HEK293 (cell line): Measurements from ENCODE around the gene ZNF670.

Experiments used
- CTCF ChIA-PET: fragments of 350-600 bp; formaldehyde crosslinking; extraction: SDS; loops from one replicate; lab custom pipeline; 2021; ENCODE audit warnings: antibody characterized with exemption; lab: Yijun Ruan, JAX
- POLR2A ChIA-PET: fragments of 300-600 bp; formaldehyde crosslinking; extraction: SDS; loops from one replicate; lab custom pipeline; 2020; ENCODE audit warnings: antibody characterized with exemption, inconsistent platforms; lab: Yijun Ruan, JAX
- H3K27ac ChIP-seq: fragments of 200-500 bp; sonication (Bioruptor generic); 2 replicates; pipeline ENCODE4 v1.5.1; 2014; ENCODE audit warnings: low read depth, low read length, control low read depth, inconsistent platforms; ENCODE audit errors: extremely low read depth
- H3K36me3 ChIP-seq, 2 experiments: fragments of 200-500 bp in 1 of 2; sonication (Bioruptor generic) in 1 of 2; 1 replicate in 1 of 2; 2 replicates in 1 of 2; pipeline ENCODE4 v1.5.1; 2014 to 2017; ENCODE audit warnings: inconsistent platforms in 2 of 2, low read length in 2 of 2; ENCODE audit not compliant: control insufficient read depth in 2 of 2, insufficient read depth in 1 of 2
- H3K4me1 ChIP-seq: fragments of 200-500 bp; sonication (Bioruptor generic); 2 replicates; pipeline ENCODE4 v1.5.1; 2014; ENCODE audit warnings: mild to moderate bottlenecking, low read length, inconsistent platforms; ENCODE audit not compliant: control insufficient read depth, insufficient read depth
- H3K4me3 ChIP-seq: 2 replicates; pipeline ENCODE4 v1.5.1; 2011; ENCODE audit warnings: low read depth, mild to moderate bottlenecking, control low read depth, low read length, moderate library complexity
- H3K9me3 ChIP-seq: fragments of 200-500 bp; sonication (Bioruptor generic); 2 replicates; pipeline ENCODE4 v1.5.1; 2014; ENCODE audit warnings: low read depth, low read length, inconsistent platforms; ENCODE audit not compliant: control insufficient read depth, insufficient read depth
- GLI2 ChIP-seq: fragments of 450-650 bp; formaldehyde crosslinking; IDR thresholded peaks from 2 replicates; pipeline ENCODE4; 2017; ENCODE audit warnings: missing biosample characterization, missing genetic modification characterization, low read depth, borderline replicate concordance
- KLF1 ChIP-seq: fragments of 450-650 bp; formaldehyde crosslinking; IDR thresholded peaks from 2 replicates; pipeline ENCODE4 v1.5.1; 2016; ENCODE audit warnings: missing biosample characterization, missing genetic modification characterization
- PBX3 ChIP-seq: sonication (generic); formaldehyde crosslinking; IDR thresholded peaks from 2 replicates; pipeline ENCODE4 v1.8.1; 2022; ENCODE audit warnings: mild to moderate bottlenecking, moderate library complexity, missing genetic modification reagents
- PRDM10 ChIP-seq: fragments of 450-650 bp; formaldehyde crosslinking; IDR thresholded peaks from 2 replicates; pipeline ENCODE4 v1.5.1; 2016; ENCODE audit warnings: missing biosample characterization, missing genetic modification characterization
- REST ChIP-seq: fragments of 450-650 bp; formaldehyde crosslinking; IDR thresholded peaks from 2 replicates; pipeline ENCODE4 v1.5.1; 2016; ENCODE audit warnings: missing biosample characterization, missing genetic modification characterization
- TRIM28 ChIP-seq: IDR thresholded peaks from 2 replicates; pipeline ENCODE4 v1.6.1; 2011; ENCODE audit warnings: low read length, control low read depth, borderline replicate concordance
- ZBTB49 ChIP-seq: fragments of 450-650 bp; formaldehyde crosslinking; IDR thresholded peaks from 2 replicates; pipeline ENCODE4 v1.5.1; 2016; ENCODE audit warnings: missing biosample characterization, missing genetic modification characterization, low read depth
- ZNF140 ChIP-seq: fragments of 450-650 bp; formaldehyde crosslinking; IDR thresholded peaks from 2 replicates; pipeline ENCODE4 v1.5.1; 2016; ENCODE audit warnings: missing biosample characterization, missing genetic modification characterization
- ZNF146 ChIP-seq: fragments of 450-650 bp; formaldehyde crosslinking; IDR thresholded peaks from 2 replicates; pipeline ENCODE4 v1.5.1; 2016; ENCODE audit warnings: missing biosample characterization, missing genetic modification characterization
- ZNF174 ChIP-seq: fragments of 450-650 bp; formaldehyde crosslinking; IDR thresholded peaks from 2 replicates; pipeline ENCODE4 v1.5.0; 2017; ENCODE audit warnings: missing biosample characterization, mild to moderate bottlenecking, missing genetic modification characterization
- ZNF239 ChIP-seq: fragments of 450-650 bp; formaldehyde crosslinking; IDR thresholded peaks from 2 replicates; pipeline ENCODE4 v1.5.1; 2016; ENCODE audit warnings: missing biosample characterization, missing genetic modification characterization
- ZNF362 ChIP-seq: fragments of 450-650 bp; formaldehyde crosslinking; IDR thresholded peaks from 2 replicates; pipeline ENCODE4 v1.5.1; 2016; ENCODE audit warnings: missing biosample characterization, missing genetic modification characterization
- ZNF366 ChIP-seq: fragments of 450-650 bp; formaldehyde crosslinking; conservative IDR thresholded peaks from 2 replicates; pipeline ENCODE4 v1.5.1; 2016; ENCODE audit warnings: missing biosample characterization, missing genetic modification characterization
- ZNF391 ChIP-seq: fragments of 450-650 bp; formaldehyde crosslinking; IDR thresholded peaks from 2 replicates; pipeline ENCODE4 v1.5.1; 2016; ENCODE audit warnings: low read depth, missing biosample characterization, missing genetic modification characterization, borderline replicate concordance
- ZNF530 ChIP-seq: fragments of 450-650 bp; formaldehyde crosslinking; IDR thresholded peaks from 2 replicates; pipeline ENCODE4 v1.5.1; 2016; ENCODE audit warnings: low read depth, missing biosample characterization, missing genetic modification characterization
- ZNF549 ChIP-seq: fragments of 450-650 bp; IDR thresholded peaks from 2 replicates; pipeline ENCODE4 v1.5.1; 2018; ENCODE audit warnings: missing biosample characterization, missing genetic modification characterization, mild to moderate bottlenecking, inconsistent platforms, moderate library complexity
- ZNF701 ChIP-seq: fragments of 450-650 bp; formaldehyde crosslinking; IDR thresholded peaks from 2 replicates; pipeline ENCODE4 v1.5.1; 2016; ENCODE audit warnings: missing biosample characterization, missing genetic modification characterization
- TF ChIP-seq, protein P1 (sequence below): fragments of 450-650 bp; formaldehyde crosslinking; IDR thresholded peaks from 2 replicates; pipeline ENCODE4 v1.5.1; 2016; ENCODE audit warnings: missing biosample characterization, missing genetic modification characterization

The ZNF670 gene

GRCh38 chr1:247118946-247119446 lies 40.4 kb upstream of the ZNF670 start (continued):
- no peak for TF ChIP-seq GLI2 (tag by site-specific recombination)

DNA sequence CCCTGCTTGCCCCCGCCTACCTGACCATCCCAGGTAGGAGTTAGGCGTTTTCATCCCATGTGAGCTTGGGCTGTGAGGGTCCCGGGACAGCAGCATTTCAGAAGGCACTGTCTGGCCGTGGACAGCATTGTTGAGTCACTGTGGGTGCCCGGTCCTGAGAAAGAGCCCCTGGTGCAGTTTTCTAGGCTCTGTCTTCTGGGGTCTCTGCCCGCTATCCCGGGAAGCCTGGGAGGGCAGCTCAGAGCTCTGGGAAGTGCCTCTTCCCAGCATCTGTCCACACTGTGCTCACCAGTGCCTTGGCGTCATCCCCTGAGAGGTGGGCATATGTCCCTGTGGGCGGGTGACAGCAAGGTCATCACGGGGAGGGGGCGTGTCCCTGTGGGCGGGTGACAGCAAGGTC lies 36.9 kb upstream of the ZNF670 start:
- ChIA-PET POLR2A (no interaction called here), CTCF (no interaction called here)
- no peaks in the 10 kb centered on the region for H3K9me3 ChIP-seq
- TF ChIP-seq PRDM10: no peak
- TF ChIP-seq ZNF391: no peak
- TF ChIP-seq TRIM28: no peak
- TF ChIP-seq ZBTB49 (tag by site-specific recombination): no peak
- no peak for TF ChIP-seq ZNF140 (tag by site-specific recombination)
- TF ChIP-seq PBX3 (CRISPR knock-in tag): no peak
- no peak for TF ChIP-seq ZNF366 (tag by site-specific recombination)
- no peak for TF ChIP-seq REST (tag by site-specific recombination)
- TF ChIP-seq ZNF549 (tag by site-specific recombination): no peak
- no peak for TF ChIP-seq KLF1 (tag by site-specific recombination)
- no peak for TF ChIP-seq ZNF530 (tag by site-specific recombination)
- no peak for TF ChIP-seq ZNF701 (tag by site-specific recombination)
- TF ChIP-seq ZNF146 (tag by site-specific recombination): no peak
- TF ChIP-seq ZNF174: no peak
- no peak for TF ChIP-seq ZNF362 (tag by site-specific recombination)
- TF ChIP-seq, protein P1, sequence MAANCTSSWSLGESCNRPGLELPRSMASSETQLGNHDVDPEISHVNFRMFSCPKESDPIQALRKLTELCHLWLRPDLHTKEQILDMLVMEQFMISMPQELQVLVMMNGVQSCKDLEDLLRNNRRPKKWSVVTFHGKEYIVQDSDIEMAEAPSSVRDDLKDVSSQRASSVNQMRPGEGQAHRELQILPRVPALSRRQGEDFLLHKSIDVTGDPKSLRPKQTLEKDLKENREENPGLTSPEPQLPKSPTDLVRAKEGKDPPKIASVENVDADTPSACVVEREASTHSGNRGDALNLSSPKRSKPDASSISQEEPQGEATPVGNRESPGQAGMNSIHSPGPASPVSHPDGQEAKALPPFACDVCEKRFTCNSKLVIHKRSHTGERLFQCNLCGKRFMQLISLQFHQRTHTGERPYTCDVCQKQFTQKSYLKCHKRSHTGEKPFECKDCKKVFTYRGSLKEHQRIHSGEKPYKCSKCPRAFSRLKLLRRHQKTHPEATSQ (tag by site-specific recombination): no peak
- TF ChIP-seq ZNF239 (tag by site-specific recombination): no peak
- H3K36me3 ChIP-seq: no peaks in the 10 kb centered on the region
- H3K4me1 ChIP-seq: no peaks in the 10 kb centered on the region
- no peak overlapping the region for H3K27ac ChIP-seq
- no peak overlapping the region for H3K4me3 ChIP-seq
